Measurements from ENCODE around the gene PLAAT4.
A peak's percentile ranks its signal among the peaks of the same experiment; 100 is the strongest.

The PLAAT4 gene

GRCh38 chr11:63590024-63590788, 53.6 kb downstream of the PLAAT4 start:
- H3K4me3 ChIP-seq (ENCODE audit: low read depth, low read length) = no peak overlapping the region
- TF ChIP-seq CTCF (IDR thresholded peaks at IDR 0.05; ENCODE audit: low read depth, low read length) = no peak

GRCh38 chr11:63592975-63593395, 56.4 kb downstream of the PLAAT4 start:
- TF ChIP-seq CTCF (IDR thresholded peaks at IDR 0.05; ENCODE audit: low read depth, low read length) = peak; percentile 69
- no peak overlapping the region for H3K4me3 ChIP-seq (ENCODE audit: low read depth, low read length)

GRCh38 chr11:63595296-63595695, 58.7 kb downstream of the PLAAT4 start:
- no peak overlapping the region for H3K4me3 ChIP-seq (ENCODE audit: low read depth, low read length)
- TF ChIP-seq CTCF (IDR thresholded peaks at IDR 0.05; ENCODE audit: low read depth, low read length) = no peak

All from WI38 (cell line).